Gastrocnemius medialis (tissue), 4 donors: ENCODE results near the gene TWF2.

ENCODE experiments used
- POLR2A ChIP-seq, 2 donors: fragments of 450-650 bp; IDR thresholded peaks; one replicate each; pipeline ENCODE4 v1.6.1; 2017; ENCODE audit warnings: antibody characterized with exemption in 2 of 2, mild to moderate bottlenecking in 2 of 2, moderate library complexity in 2 of 2
- TF ChIP-seq, protein P1 (sequence below), 5 experiments: fragments of 450-650 bp in 3 of 5; fragments of 200-600 bp in 2 of 5; sonication (generic) in 2 of 5; IDR thresholded peaks in 4 of 5; conservative IDR thresholded peaks in 1 of 5; 1 replicate in 4 of 5; 2 replicates in 1 of 5; pipeline ENCODE4 v1.5.1; 2016 to 2019; ENCODE audit warnings: antibody characterized with exemption in 5 of 5, mild to moderate bottlenecking in 3 of 5, moderate library complexity in 3 of 5

DNA sequence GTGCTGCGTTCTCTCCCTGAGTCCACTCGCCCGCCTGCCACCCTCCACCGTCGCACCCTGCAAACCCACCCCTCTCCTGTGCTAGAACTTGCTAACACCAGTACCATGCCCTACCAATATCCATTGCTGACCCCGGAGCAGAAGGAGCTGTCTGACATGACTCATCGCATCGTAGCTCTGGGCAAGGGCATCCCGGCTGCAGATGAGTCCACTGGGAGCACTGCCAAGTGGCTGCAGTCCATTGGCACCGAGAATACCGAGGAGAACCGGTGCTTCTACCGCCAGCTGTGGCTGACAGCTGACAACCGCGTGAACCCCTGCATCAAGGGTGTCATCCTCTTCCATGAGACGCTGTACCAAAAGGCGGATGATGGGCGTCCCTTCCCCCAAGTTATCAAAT lies 45.9 kb downstream of the TWF2 start:
- no peak for TF ChIP-seq POLR2A (IDR thresholded peaks at IDR 0.05)
- TF ChIP-seq, protein P1, sequence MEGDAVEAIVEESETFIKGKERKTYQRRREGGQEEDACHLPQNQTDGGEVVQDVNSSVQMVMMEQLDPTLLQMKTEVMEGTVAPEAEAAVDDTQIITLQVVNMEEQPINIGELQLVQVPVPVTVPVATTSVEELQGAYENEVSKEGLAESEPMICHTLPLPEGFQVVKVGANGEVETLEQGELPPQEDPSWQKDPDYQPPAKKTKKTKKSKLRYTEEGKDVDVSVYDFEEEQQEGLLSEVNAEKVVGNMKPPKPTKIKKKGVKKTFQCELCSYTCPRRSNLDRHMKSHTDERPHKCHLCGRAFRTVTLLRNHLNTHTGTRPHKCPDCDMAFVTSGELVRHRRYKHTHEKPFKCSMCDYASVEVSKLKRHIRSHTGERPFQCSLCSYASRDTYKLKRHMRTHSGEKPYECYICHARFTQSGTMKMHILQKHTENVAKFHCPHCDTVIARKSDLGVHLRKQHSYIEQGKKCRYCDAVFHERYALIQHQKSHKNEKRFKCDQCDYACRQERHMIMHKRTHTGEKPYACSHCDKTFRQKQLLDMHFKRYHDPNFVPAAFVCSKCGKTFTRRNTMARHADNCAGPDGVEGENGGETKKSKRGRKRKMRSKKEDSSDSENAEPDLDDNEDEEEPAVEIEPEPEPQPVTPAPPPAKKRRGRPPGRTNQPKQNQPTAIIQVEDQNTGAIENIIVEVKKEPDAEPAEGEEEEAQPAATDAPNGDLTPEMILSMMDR (IDR thresholded peaks at IDR 0.05 in 4 of 5, conservative IDR thresholded peaks at IDR 0.05 in 1 of 5), result no peak
